ENCODE data around the gene ANKRD13A.
"Not testable (repeated sequence)": the region's sequence is repeated elsewhere in the genome, so short reads cannot be mapped to it uniquely, and the experiment has no call there.

Gene ANKRD13A

GRCh38 chr12:109995361-109995685, 3.9 kb upstream of the ANKRD13A start:
- Mint-ChIP-seq H3K9me3 (no peaks in the 10 kb centered on the region), H3K27ac (peak overlapping the region; percentile 85), H3K4me1 (peaks cover 42% of the 10 kb centered on the region), H3K36me3 (peaks cover 5% of the 10 kb centered on the region), H3K4me3 (peak overlapping the region; percentile 90), H3K27me3 (no peaks in the 10 kb centered on the region)
- no peak for ATAC-seq

DNA sequence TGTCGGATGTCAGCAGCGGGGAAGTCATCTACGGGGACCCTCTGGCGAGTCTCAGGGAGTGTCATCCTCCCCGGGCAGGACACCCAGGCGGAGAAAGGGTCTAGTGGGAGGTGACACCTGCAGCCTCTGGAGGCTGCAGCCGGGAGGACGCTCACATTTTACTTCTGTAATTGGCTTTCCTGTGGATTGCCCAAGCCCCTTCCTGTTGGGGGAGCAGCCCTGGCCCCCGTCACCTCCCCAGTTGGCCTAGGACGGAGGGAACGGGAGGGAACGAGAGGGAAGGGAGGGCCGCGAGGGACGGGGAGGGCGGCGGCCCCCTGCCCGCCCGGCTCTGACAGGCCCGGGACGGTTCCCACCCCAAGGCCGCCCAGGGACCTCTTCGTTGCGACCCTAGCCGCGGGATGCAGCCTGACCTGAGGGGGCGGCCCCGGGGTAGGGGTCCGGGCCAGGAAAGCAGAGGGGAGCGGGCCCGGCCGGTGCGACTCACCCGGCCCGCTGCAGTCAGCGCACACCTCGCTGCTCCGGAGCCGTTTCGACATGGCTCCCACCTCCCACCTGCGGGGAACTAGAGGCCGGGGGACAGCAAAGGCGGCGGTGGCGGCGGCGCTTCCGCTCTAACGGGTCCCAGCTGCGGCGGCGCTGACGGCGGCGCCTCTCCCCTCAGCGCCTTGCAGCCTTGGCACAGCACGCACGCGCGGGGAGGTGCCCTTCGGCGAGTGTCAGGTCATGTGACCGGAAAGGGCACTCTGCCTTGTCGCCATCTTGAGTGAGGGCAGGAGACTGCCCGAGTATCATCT, 3.3 kb upstream of the ANKRD13A start, which contains the start of gene GIT2:
GIT2 (minus strand) TSS at position 683 of the 797 bp plus-strand sequence; CDS start at position 539, 144 bp downstream.
- ATAC-seq: peak; percentile 87
- H3K36me3 Mint-ChIP-seq: peaks cover 5% of the 10 kb centered on the region
- H3K27me3 Mint-ChIP-seq: no peaks in the 10 kb centered on the region
- H3K27ac Mint-ChIP-seq: peak within 1 kb of the TSS; percentile 98
- peaks cover 44% of the 10 kb centered on the region for H3K4me1 Mint-ChIP-seq
- no peaks in the 10 kb centered on the region for H3K9me3 Mint-ChIP-seq
- peak within 1 kb of the TSS; percentile 90 for H3K4me3 Mint-ChIP-seq

GRCh38 chr12:109996483-109996853, 2.8 kb upstream of the ANKRD13A start:
- Mint-ChIP-seq H3K27ac (peak overlapping the region; percentile 85), H3K4me3 (peak overlapping the region; percentile 90), H3K27me3 (no peaks in the 10 kb centered on the region), H3K9me3 (no peaks in the 10 kb centered on the region), H3K36me3 (peaks cover 5% of the 10 kb centered on the region), H3K4me1 (peaks cover 49% of the 10 kb centered on the region)
- ATAC-seq: no peak

GRCh38 chr12:109997393-109997792, 1.8 kb upstream of the ANKRD13A start:
- ATAC-seq: no peak
- Mint-ChIP-seq H3K36me3 (peaks cover 5% of the 10 kb centered on the region), H3K27ac (peak overlapping the region; percentile 98), H3K4me3 (peak overlapping the region; percentile 87), H3K9me3 (no peaks in the 10 kb centered on the region), H3K4me1 (peaks cover 54% of the 10 kb centered on the region), H3K27me3 (no peaks in the 10 kb centered on the region)

DNA sequence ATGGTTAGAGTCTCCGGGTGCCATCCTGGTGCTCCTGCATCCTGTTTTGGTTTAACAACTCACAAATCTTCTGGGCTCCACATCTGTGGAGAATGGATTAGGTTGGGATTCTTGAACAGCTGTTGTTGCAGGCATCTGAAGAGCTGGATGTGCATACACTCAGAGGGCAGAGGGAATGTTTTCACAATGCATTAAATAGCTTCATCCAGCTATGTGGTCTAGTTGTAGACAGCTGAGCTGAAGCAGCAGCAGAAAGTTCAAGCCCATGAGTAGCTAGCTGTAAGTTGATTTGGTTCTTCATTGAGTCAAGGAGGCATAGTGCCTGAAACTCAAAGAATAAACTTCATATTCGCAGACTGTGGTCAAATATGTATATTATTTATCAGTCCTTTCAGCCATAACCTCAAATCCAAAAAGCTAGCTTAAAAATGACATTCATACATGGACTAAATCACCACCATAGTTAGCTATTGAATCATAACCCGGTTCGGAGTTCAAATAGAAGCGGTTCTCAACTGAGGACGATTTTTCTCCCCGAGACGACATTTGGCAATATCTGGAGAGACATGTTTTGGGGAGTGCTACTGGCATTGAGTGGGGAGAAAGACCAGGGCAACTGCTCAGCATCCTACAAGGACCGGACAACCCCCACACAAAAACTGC, 858 bp upstream of the ANKRD13A start:
- H3K27ac Mint-ChIP-seq: peak overlapping the region; percentile 98
- H3K27me3 Mint-ChIP-seq: no peaks in the 10 kb centered on the region
- peaks cover 10% of the 10 kb centered on the region for H3K36me3 Mint-ChIP-seq
- no peaks in the 10 kb centered on the region for H3K9me3 Mint-ChIP-seq
- peak overlapping the region; percentile 87 for H3K4me3 Mint-ChIP-seq
- no peak for ATAC-seq
- H3K4me1 Mint-ChIP-seq: peaks cover 54% of the 10 kb centered on the region

DNA sequence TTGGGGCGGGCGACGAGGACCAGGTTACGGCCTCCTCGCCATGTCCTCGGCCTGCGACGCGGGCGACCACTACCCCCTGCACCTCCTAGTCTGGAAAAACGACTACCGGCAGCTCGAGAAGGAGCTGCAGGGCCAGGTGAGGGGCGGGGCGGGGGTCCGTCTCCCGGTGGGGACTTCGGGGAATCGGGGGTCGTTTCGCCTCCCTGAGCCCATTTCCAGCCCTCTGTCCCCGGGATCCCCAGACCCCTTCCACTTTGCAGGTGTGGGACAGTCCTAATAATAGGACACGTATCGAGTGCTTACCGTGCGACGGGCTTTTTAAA, 380 bp downstream of the ANKRD13A start:
- no peaks in the 10 kb centered on the region for H3K27me3 Mint-ChIP-seq
- peaks cover 57% of the 10 kb centered on the region for H3K4me1 Mint-ChIP-seq
- peak overlapping the region; percentile 99 for H3K4me3 Mint-ChIP-seq
- H3K36me3 Mint-ChIP-seq: peaks cover 14% of the 10 kb centered on the region
- no peak for ATAC-seq
- no peaks in the 10 kb centered on the region for H3K9me3 Mint-ChIP-seq
- peak overlapping the region; percentile 98 for H3K27ac Mint-ChIP-seq

GRCh38 chr12:109999983-110000505, 814 bp downstream of the ANKRD13A start:
- Mint-ChIP-seq H3K4me1 (peaks cover 57% of the 10 kb centered on the region), H3K4me3 (peak overlapping the region; percentile 99), H3K27me3 (no peaks in the 10 kb centered on the region), H3K9me3 (no peaks in the 10 kb centered on the region), H3K36me3 (peaks cover 14% of the 10 kb centered on the region), H3K27ac (peak overlapping the region; percentile 98)
- peak; percentile 4 for ATAC-seq

- H3K27ac Mint-ChIP-seq: peak overlapping the region; percentile 98
- H3K36me3 Mint-ChIP-seq: peaks cover 17% of the 10 kb centered on the region
- H3K4me3 Mint-ChIP-seq: peak overlapping the region; percentile 99
- ATAC-seq: no peak
- no peaks in the 10 kb centered on the region for H3K27me3 Mint-ChIP-seq
- H3K9me3 Mint-ChIP-seq: no peaks in the 10 kb centered on the region
- H3K4me1 Mint-ChIP-seq: peaks cover 72% of the 10 kb centered on the region
Measured at GRCh38 chr12:110001596-110001995, 2.4 kb downstream of the ANKRD13A start.

GRCh38 chr12:110002676-110003515, 3.7 kb downstream of the ANKRD13A start:
- peak overlapping the region; percentile 86 for H3K27ac Mint-ChIP-seq
- peaks cover 74% of the 10 kb centered on the region for H3K4me1 Mint-ChIP-seq
- peaks cover 27% of the 10 kb centered on the region for H3K36me3 Mint-ChIP-seq
- no peaks in the 10 kb centered on the region for H3K27me3 Mint-ChIP-seq
- no peak for ATAC-seq
- H3K4me3 Mint-ChIP-seq: peak overlapping the region; percentile 48
- peaks cover under 1% of the 10 kb centered on the region for H3K9me3 Mint-ChIP-seq

DNA sequence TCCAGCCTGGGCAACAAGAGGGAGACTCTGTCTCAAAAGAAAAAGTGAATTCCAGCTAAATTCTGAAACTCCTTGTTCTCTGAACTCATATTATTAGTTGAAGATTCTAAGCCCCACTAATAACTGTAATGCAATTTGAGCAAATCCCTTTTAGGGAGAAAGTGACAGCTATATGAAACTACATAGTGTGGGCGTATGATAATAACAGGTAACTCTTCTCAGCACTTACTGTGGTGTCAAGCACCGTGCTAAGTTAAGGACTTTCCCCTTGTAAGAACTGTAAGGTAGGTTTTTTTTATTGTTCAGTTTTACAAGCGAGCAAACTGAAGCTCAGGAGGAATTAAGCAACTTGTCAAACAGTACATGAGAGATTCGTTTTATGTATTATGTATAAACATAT, 5.4 kb downstream of the ANKRD13A start:
- peak; percentile 81 for ATAC-seq
- Mint-ChIP-seq H3K9me3 (peaks cover 5% of the 10 kb centered on the region), H3K4me1 (peaks cover 77% of the 10 kb centered on the region), H3K36me3 (peaks cover 36% of the 10 kb centered on the region), H3K4me3 (peak overlapping the region; percentile 46), H3K27me3 (no peaks in the 10 kb centered on the region), H3K27ac (peak overlapping the region; percentile 86)

- no peaks in the 10 kb centered on the region for H3K27me3 Mint-ChIP-seq
- peaks cover 85% of the 10 kb centered on the region for H3K4me1 Mint-ChIP-seq
- peaks cover 32% of the 10 kb centered on the region for H3K36me3 Mint-ChIP-seq
- peak overlapping the region; percentile 69 for H3K4me3 Mint-ChIP-seq
- peaks cover 5% of the 10 kb centered on the region for H3K9me3 Mint-ChIP-seq
- peak overlapping the region; percentile 86 for H3K27ac Mint-ChIP-seq
- ATAC-seq: peak; percentile 75
Measured at GRCh38 chr12:110005319-110005973, 6.2 kb downstream of the ANKRD13A start.

- Mint-ChIP-seq H3K4me3 (no peak overlapping the region), H3K36me3 (peaks cover 32% of the 10 kb centered on the region)
Measured at GRCh38 chr12:110006115-110006514, 6.9 kb downstream of the ANKRD13A start.

DNA sequence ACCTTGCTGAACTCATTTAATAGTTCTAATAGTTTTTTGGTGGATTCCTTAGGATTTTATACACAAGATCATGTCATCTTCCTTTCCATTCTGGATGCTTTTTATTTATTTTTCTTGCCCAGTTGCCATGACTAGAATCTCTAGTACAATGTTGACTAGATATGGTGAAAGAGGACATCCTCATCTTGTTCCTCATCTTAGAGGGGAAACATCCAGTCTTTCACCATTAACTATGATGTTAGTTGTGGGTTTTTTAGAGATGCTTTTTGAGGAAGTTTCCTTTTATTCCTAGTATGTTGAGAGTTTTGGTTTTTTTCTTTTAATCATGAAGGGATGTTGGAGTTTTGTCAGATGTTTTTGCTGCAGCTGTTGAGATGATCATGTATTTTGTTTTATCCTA, 8.7 kb downstream of the ANKRD13A start:
- H3K27ac Mint-ChIP-seq: peak overlapping the region; percentile 86
- peak overlapping the region; percentile 15 for H3K4me3 Mint-ChIP-seq
- H3K9me3 Mint-ChIP-seq: peaks cover 5% of the 10 kb centered on the region

More at GRCh38 chr12:110006115-110006514, 6.9 kb downstream of the ANKRD13A start:
- no peaks in the 10 kb centered on the region for H3K27me3 Mint-ChIP-seq
- peaks cover 5% of the 10 kb centered on the region for H3K9me3 Mint-ChIP-seq
- ATAC-seq: no peak
- peaks cover 88% of the 10 kb centered on the region for H3K4me1 Mint-ChIP-seq
- peak overlapping the region; percentile 86 for H3K27ac Mint-ChIP-seq

DNA sequence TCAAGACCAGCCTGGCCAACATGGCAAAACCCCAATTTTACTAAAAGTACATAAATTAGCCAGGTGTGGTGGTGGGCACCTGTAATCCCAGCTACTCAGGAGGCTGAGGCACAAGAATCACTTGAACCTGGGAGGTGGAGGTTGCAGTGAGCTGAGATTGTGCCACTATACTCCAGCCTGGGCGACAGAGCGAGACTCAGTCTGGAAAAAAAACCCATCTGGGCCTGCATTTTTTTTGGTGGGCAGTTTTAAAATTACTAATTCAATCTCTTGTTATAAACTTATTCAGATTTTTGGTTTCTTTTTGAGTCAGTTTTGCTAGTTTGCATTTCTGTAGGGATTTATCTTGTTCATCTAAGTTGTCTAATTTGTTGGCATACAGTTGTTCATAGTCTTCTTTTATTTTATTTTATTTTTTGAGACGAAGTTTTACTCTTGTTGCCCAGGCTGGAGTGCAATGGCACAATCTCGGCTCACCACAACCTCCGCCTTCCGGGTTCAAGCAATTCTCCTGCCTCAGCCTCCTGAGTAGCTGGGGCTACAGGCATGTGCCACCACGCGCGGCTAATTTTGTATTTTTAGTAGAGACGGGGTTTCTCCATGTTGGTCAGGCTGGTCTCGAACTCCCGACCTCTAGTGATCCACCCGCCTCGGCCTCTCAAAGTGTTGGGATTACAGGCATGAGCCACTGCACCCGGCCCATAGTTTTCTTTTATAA, 9.6 kb downstream of the ANKRD13A start:
- Mint-ChIP-seq H3K4me1 (peaks cover 87% of the 10 kb centered on the region), H3K36me3 (peaks cover 38% of the 10 kb centered on the region), H3K27ac (peak overlapping the region; percentile 86), H3K4me3 (peak overlapping the region; percentile 70)
- not testable (repeated sequence) for H3K9me3 Mint-ChIP-seq, ATAC-seq, H3K27me3 Mint-ChIP-seq

More for the DNA sequence above, 8.7 kb downstream of the ANKRD13A start:
- Mint-ChIP-seq H3K27me3 (no peaks in the 10 kb centered on the region), H3K36me3 (peaks cover 41% of the 10 kb centered on the region), H3K4me1 (peaks cover 93% of the 10 kb centered on the region)
- ATAC-seq: no peak
